Suprapubic skin (tissue), 3 donors: ENCODE measurements around the gene KLK14.

Source experiments
- CTCF ChIP-seq, 2 donors: fragments of 200-600 bp in 1 of 2; fragments of 450-650 bp in 1 of 2; sonication (generic) in 1 of 2; IDR thresholded peaks; one replicate each; pipeline ENCODE4 v1.5.1; 2016 to 2019; ENCODE audit warnings: antibody characterized with exemption in 2 of 2, mild to moderate bottlenecking in 1 of 2, moderate library complexity in 1 of 2
- POLR2A ChIP-seq, 2 donors: fragments of 450-650 bp; IDR thresholded peaks; one replicate each; pipeline ENCODE4 v1.6.1; 2017; ENCODE audit warnings: antibody characterized with exemption in 2 of 2, mild to moderate bottlenecking in 2 of 2, moderate library complexity in 2 of 2

GRCh38 chr19:51076631-51077213 is 6.0 kb downstream of the KLK14 start:
- TF ChIP-seq CTCF (IDR thresholded peaks at IDR 0.05) (no peak), POLR2A (IDR thresholded peaks at IDR 0.05) (no peak)
